OCI-LY3 (cell line): ENCODE measurements around the gene IGDCC3.

Source experiments
- EZH2phosphoT487 ChIP-seq: fragments of 200-600 bp; shearing (Covaris generic); IDR thresholded peaks from 2 replicates; pipeline ENCODE4 v1.6.1; 2018; ENCODE audit warnings: antibody characterized with exemption, mixed run types, low read depth
- TF ChIP-seq, protein P1 (sequence below): fragments of 200-600, 300-600 bp; sonication (generic); IDR thresholded peaks from 2 replicates; pipeline ENCODE4 v1.5.1; 2014; ENCODE audit warnings: antibody characterized with exemption, low read length, low read depth

- TF ChIP-seq, protein P1, sequence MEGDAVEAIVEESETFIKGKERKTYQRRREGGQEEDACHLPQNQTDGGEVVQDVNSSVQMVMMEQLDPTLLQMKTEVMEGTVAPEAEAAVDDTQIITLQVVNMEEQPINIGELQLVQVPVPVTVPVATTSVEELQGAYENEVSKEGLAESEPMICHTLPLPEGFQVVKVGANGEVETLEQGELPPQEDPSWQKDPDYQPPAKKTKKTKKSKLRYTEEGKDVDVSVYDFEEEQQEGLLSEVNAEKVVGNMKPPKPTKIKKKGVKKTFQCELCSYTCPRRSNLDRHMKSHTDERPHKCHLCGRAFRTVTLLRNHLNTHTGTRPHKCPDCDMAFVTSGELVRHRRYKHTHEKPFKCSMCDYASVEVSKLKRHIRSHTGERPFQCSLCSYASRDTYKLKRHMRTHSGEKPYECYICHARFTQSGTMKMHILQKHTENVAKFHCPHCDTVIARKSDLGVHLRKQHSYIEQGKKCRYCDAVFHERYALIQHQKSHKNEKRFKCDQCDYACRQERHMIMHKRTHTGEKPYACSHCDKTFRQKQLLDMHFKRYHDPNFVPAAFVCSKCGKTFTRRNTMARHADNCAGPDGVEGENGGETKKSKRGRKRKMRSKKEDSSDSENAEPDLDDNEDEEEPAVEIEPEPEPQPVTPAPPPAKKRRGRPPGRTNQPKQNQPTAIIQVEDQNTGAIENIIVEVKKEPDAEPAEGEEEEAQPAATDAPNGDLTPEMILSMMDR: no peak
- TF ChIP-seq EZH2phosphoT487: no peak
These were observed 3.8 kb upstream of the IGDCC3 start for GRCh38 chr15:65381445-65382145.
